ENCODE data around the gene TFCP2L1. TPM values are rescaled to one million over a fixed set of nuclear protein-coding genes. Genes with fewer than 3 reads are reported as not detected.

TFCP2L1 gene
- total and polyA plus RNA-seq, 2 of the 4 experiments (the other 2 are of a cell fraction), result not detected

DNA sequence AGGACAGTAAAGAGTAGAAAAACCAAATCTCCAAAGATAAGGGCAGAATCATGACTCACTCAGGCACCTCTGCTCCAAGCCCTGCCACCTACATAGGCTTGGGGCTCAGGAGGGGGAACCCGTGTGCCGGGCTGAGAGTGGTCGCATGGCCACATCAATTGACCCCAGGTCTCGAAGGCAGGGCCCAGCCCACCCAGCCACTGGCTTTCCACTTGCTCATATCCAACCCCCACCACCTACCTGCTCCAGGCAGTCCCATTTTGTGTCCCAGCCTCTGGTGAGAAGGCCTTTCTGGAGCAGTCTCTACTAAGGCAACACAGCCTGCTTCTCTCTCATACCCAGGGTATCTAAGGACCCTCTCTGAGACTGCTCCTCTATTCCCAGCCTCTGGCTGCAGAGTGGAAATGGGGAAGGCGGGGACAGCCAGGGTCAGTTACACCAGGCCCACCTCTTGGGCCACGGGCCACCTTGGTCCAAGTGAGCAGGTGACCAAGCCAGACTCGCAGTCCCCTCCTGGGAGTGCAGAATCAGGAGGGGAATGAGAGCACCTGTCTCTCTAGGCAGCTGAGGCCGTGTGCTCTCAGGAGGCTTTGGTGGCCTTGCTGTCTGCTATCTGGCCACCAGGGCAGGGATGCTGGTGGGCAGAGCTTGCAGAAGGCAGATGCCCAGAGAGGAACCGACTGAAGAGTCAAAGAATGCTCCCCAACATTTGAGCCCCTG lies 20.8 kb downstream of the TFCP2L1 start:
- TF ChIP-seq SMC3 (IDR thresholded peaks at IDR 0.05; ENCODE audit: low read depth, low read length) (no peak), CHD1 (IDR thresholded peaks at IDR 0.05; ENCODE audit: low read depth, low read length) (no peak)
- POLR2A ChIA-PET (ENCODE audit: unreplicated experiment), result no interaction called here
- Histone ChIP-seq H3K18ac (ENCODE audit: low read depth, low read length) (no peak overlapping the region), H4K91ac (ENCODE audit: insufficient read depth, low read depth, low read length) (no peak overlapping the region), H3K4me1 (ENCODE audit: control insufficient read depth, insufficient read depth, low read length) (no peaks in the 10 kb centered on the region), H4K20me1 (ENCODE audit: insufficient read depth, low read length) (no peaks in the 10 kb centered on the region), H3K9me1 (ENCODE audit: insufficient read depth, low read length) (no peaks in the 10 kb centered on the region), H2BK120ac (ENCODE audit: low read depth, low read length) (no peak overlapping the region), H3K56ac (ENCODE audit: extremely low read depth, insufficient read depth, low read length) (no peak overlapping the region), H3K23ac (ENCODE audit: low read depth, low read length) (no peak overlapping the region), H4K5ac (ENCODE audit: low read depth, low read length) (no peak overlapping the region), H3K27me3 (ENCODE audit: control insufficient read depth, insufficient read depth, low read length) (peaks cover 13% of the 10 kb centered on the region), H3K9ac (ENCODE audit: low read depth, low read length) (no peak overlapping the region), H2BK15ac (ENCODE audit: low read depth, low read length) (no peak overlapping the region), H3K27ac (ENCODE audit: insufficient read depth, low read length) (no peak overlapping the region), H3K4me3 (ENCODE audit: insufficient read depth, low read depth, low read length) (no peak overlapping the region), H3K36me3 (ENCODE audit: control insufficient read depth, insufficient read depth, low read length) (no peaks in the 10 kb centered on the region), H2BK20ac (ENCODE audit: low read depth, low read length) (no peak overlapping the region), H3K79me1 (ENCODE audit: low read depth in 1 of 2, low read length in 2 of 2) (no peaks in the 10 kb centered on the region), H2AK9ac (replicated peaks; ENCODE audit: low read depth, low read length, poor library complexity) (no peak overlapping the region), H3K4ac (ENCODE audit: low read depth, low read length) (no peak overlapping the region), H2BK5ac (ENCODE audit: low read depth, low read length, poor library complexity, severe bottlenecking) (no peak overlapping the region), H3K9me3 (ENCODE audit: control insufficient read depth, insufficient read depth, low read length) (no peaks in the 10 kb centered on the region), H2AK5ac (ENCODE audit: low read depth, low read length) (no peak overlapping the region), H3K14ac (replicated peaks; ENCODE audit: low read depth, low read length) (no peak overlapping the region), H4K8ac (ENCODE audit: low read depth in 2 of 2, low read length in 2 of 2) (no peak overlapping the region), H2AFZ (replicated peaks; ENCODE audit: low read length, poor library complexity) (no peak overlapping the region), H3K4me2 (ENCODE audit: low read depth, low read length) (no peak overlapping the region)
- BruUV-seq (replicated peaks), result no TSS peak
- dilution Hi-C loops (cut with HindIII; ENCODE audit: low sequenced_read_pairs, unreplicated experiment) (no loop called here), intact Hi-C loops (cut with micrococcal nuclease) (no loop called here), in situ Hi-C loops (cut with MboI; ENCODE audit: low sequenced_read_pairs) (no loop called here)
- CTCF ChIA-PET, result no interaction called here
- no peak for DNase-seq
- 44% methylated on average over 3 of the region's 9 CpGs; no CpG with 5 or more reads in 1 of the 2 experiments for WGBS, 2 experiments (ENCODE audit: extremely low coverage in 2 of 2, insufficient read length in 1 of 2)
- no peak for ATAC-seq (ENCODE audit: low read depth)
